ENCODE measurements around the gene ZNF804B. TPM values are rescaled to one million over a fixed set of nuclear protein-coding genes. Genes with fewer than 3 reads are reported as not detected.

Gene ZNF804B
- total RNA-seq, 2 donors from 2014 or later: 0.13 to 0.49 TPM

- H3K27ac ChIP-seq (ENCODE audit: low read depth, low read length): no peak overlapping the region
- H3K4me1 ChIP-seq (ENCODE audit: control insufficient read depth, insufficient read depth, low read length): no peaks in the 10 kb centered on the region
- DNase-seq: no peak
- TF ChIP-seq CTCF (conservative IDR thresholded peaks at IDR 0.05): no peak
- H3K9ac ChIP-seq (ENCODE audit: extremely low read depth, low read length, poor library complexity, severe bottlenecking): no peak overlapping the region
- H3K4me1 Mint-ChIP-seq: peaks cover 36% of the 10 kb centered on the region
- no peak overlapping the region for H3K4me3 Mint-ChIP-seq
- H3K9me3 ChIP-seq (ENCODE audit: control insufficient read depth, low read length): no peaks in the 10 kb centered on the region
- no peaks in the 10 kb centered on the region for H3K27me3 ChIP-seq (ENCODE audit: control insufficient read depth, insufficient read depth, low read length, poor library complexity, severe bottlenecking)
- no peak overlapping the region for H3K4me3 ChIP-seq (ENCODE audit: low read length)
- no peaks in the 10 kb centered on the region for H3K36me3 ChIP-seq (ENCODE audit: control insufficient read depth, insufficient read depth, low read length)
- H3K27me3 Mint-ChIP-seq (ENCODE audit: insufficient read depth): no peaks in the 10 kb centered on the region
- no peaks in the 10 kb centered on the region for H3K9me3 Mint-ChIP-seq
- no peaks in the 10 kb centered on the region for H3K36me3 Mint-ChIP-seq (ENCODE audit: low read depth)
- no peak overlapping the region for H3K27ac Mint-ChIP-seq
- 75% methylated on average over 2 of the region's 2 CpGs; no CpG with 5 or more reads in 1 of the 2 experiments for WGBS, 2 experiments (ENCODE audit: insufficient coverage in 1 of 2, insufficient read length in 1 of 2)
These were observed 153.4 kb downstream of the ZNF804B start for GRCh38 chr7:88912852-88913251.

- no peak overlapping the region for H3K27ac Mint-ChIP-seq
These were observed 156.1 kb downstream of the ZNF804B start for GRCh38 chr7:88915615-88916014.

GRCh38 chr7:88919478-88920131, 160.1 kb downstream of the ZNF804B start:
- no peaks in the 10 kb centered on the region for H3K9me3 ChIP-seq (ENCODE audit: control insufficient read depth, low read length)
- 97 to 100% methylated on average over 2 to 4 of the region's 4 CpGs for WGBS, 2 experiments (ENCODE audit: insufficient coverage in 1 of 2, insufficient read length in 1 of 2)
- H3K9me3 Mint-ChIP-seq: no peaks in the 10 kb centered on the region
- DNase-seq: no peak
- no peak overlapping the region for H3K9ac ChIP-seq (ENCODE audit: extremely low read depth, low read length, poor library complexity, severe bottlenecking)
- no peak overlapping the region for H3K4me3 ChIP-seq (ENCODE audit: low read length)
- H3K27me3 ChIP-seq (ENCODE audit: control insufficient read depth, insufficient read depth, low read length, poor library complexity, severe bottlenecking): no peaks in the 10 kb centered on the region
- no peaks in the 10 kb centered on the region for H3K4me1 ChIP-seq (ENCODE audit: control insufficient read depth, insufficient read depth, low read length)
- no peaks in the 10 kb centered on the region for H3K36me3 Mint-ChIP-seq (ENCODE audit: low read depth)
- no peak overlapping the region for H3K27ac Mint-ChIP-seq
- H3K36me3 ChIP-seq (ENCODE audit: control insufficient read depth, insufficient read depth, low read length): no peaks in the 10 kb centered on the region
- no peaks in the 10 kb centered on the region for H3K27me3 Mint-ChIP-seq (ENCODE audit: insufficient read depth)
- H3K27ac ChIP-seq (ENCODE audit: low read depth, low read length): no peak overlapping the region
- H3K4me1 Mint-ChIP-seq: no peaks in the 10 kb centered on the region
- TF ChIP-seq CTCF (conservative IDR thresholded peaks at IDR 0.05): no peak
- no peak overlapping the region for H3K4me3 Mint-ChIP-seq

More at GRCh38 chr7:88915615-88916014, 156.1 kb downstream of the ZNF804B start:
- Mint-ChIP-seq H3K4me1 (peaks cover 22% of the 10 kb centered on the region), H3K4me3 (no peak overlapping the region), H3K9me3 (no peaks in the 10 kb centered on the region), H3K27me3 (ENCODE audit: insufficient read depth) (no peaks in the 10 kb centered on the region), H3K36me3 (ENCODE audit: low read depth) (no peaks in the 10 kb centered on the region)
- Histone ChIP-seq H3K9me3 (ENCODE audit: control insufficient read depth, low read length) (no peaks in the 10 kb centered on the region), H3K4me3 (ENCODE audit: low read length) (no peak overlapping the region), H3K9ac (ENCODE audit: extremely low read depth, low read length, poor library complexity, severe bottlenecking) (no peak overlapping the region), H3K4me1 (ENCODE audit: control insufficient read depth, insufficient read depth, low read length) (no peaks in the 10 kb centered on the region), H3K36me3 (ENCODE audit: control insufficient read depth, insufficient read depth, low read length) (no peaks in the 10 kb centered on the region), H3K27me3 (ENCODE audit: control insufficient read depth, insufficient read depth, low read length, poor library complexity, severe bottlenecking) (no peaks in the 10 kb centered on the region), H3K27ac (ENCODE audit: low read depth, low read length) (no peak overlapping the region)
- DNase-seq: no peak
- no peak for TF ChIP-seq CTCF (conservative IDR thresholded peaks at IDR 0.05)

Data from endodermal cell (in vitro differentiated cells).